ENCODE measurements around the gene BMPER.

GRCh38 chr7:34019301-34019790 lies 114.0 kb downstream of the BMPER start:
- no peak for TF ChIP-seq CTCF (conservative IDR thresholded peaks at IDR 0.05 in 1 of 2, IDR thresholded peaks at IDR 0.05 in 1 of 2; ENCODE audit: extremely low read depth in 1 of 2, insufficient read depth in 1 of 2, low read depth in 1 of 2, low read length in 2 of 2)
- TF ChIP-seq EZH2 (IDR thresholded peaks at IDR 0.05; ENCODE audit: borderline replicate concordance, low read length), result no peak

Measured in mammary epithelial cell (primary cell).